HG03025 (cell line): Measurements from ENCODE around the gene CNTNAP1.
"Not testable (repeated sequence)": the region's sequence is repeated elsewhere in the genome, so short reads cannot be mapped to it uniquely, and the experiment has no call there.

Experiments
- ATAC-seq: cut with Tn5 transposase; IDR thresholded peaks from one replicate; pipeline ENCODE4 v1.9.1; 2021; ENCODE audit warnings: mild to moderate bottlenecking, moderate library complexity; ENCODE audit not compliant: unreplicated experiment, low FRiP score

CNTNAP1 gene

DNA sequence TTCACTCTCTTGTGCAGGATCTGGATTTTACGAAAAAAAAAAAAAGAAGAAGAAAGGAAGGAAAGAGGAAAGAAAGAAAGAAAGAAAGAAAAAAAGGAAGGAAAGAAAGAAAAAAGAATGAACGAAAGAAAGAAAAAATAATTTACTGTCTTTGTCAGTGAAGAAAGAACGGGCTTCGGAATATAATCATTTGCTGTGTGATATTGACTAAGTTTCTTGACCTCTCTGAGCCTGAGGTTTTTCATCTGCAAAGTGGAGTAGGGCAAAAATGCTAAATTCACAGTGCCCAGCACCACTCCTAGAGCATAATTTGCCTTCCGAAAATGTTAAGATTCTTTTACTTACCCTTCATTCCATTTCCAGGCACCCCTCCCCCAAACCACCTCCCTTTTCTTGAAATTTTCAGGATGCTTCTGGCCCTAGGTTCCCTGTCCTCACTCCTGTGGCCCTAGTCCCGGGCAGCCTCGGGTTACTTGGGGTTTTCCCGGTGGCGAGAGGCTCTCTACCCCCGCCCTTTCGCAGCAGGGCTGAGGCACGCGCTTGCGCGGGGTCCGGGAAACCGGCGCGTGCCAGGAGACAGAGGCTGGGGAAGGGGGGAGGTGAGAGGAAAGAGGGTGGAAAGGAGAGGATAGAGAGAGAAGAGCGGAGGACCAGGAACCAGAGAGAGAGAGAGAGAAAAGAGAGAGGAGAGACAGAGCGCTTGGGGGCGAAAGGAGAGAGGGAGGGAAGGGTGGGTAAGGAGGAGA lies at the start of gene CNTNAP1:
Gene CNTNAP1, plus strand, starts transcription at position 556 of the 746 bp plus-strand sequence. CDS start 299 bp downstream, outside the sequence.
- no peak for ATAC-seq

DNA sequence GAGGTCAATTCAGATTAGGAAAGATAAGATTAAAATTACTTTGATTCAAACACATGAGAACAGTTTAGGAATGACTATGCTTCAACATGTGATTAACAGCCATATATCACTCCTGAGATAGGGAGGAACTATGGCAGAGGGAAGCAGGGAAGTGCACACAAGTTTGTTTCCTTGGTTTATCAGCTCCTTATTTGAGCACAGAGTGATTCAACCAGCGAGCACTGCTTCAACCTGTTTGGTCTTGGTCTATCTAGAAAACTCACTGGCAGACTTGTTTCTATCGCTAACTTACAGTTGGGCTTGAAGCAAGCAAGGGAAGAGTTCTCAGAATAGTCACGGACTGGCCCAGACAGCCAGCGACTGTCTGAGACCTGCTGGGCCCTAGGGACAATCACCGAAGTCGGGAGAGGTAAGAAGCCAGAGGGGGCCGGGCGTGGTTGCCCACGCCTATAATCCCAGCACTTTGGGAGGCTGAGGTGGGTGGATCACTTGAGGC lies 49.3 kb upstream of the CNTNAP1 start:
- no peak for ATAC-seq

DNA sequence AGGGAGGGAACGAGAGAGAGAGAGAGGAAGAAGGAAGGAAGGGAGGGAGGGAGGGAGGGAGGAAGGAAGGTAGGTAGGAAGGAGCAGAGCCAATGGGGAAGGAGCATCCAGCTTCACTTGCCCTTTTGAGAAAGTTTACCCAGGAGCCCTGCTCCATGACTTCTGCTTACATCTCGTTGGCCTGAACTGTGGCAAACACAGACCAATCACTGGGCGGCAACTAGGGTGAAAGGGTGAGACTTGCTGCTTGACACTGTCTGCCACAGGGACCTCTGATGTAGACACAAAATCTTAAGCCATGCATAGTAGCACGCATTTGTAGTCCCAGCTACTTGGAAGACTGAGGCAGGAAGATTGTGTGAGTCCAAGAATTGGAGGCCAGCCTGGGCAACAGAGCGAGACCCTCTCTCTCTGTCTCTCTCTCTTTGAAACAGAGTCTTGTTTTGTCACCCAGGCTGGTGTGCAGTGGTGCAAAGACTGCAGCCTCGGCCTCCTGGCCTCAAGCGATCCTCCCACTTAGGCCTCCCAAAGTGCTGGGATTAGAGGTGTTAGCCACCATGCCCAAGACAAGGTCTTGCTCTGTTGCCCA lies 42.7 kb upstream of the CNTNAP1 start:
- no peak for ATAC-seq

DNA sequence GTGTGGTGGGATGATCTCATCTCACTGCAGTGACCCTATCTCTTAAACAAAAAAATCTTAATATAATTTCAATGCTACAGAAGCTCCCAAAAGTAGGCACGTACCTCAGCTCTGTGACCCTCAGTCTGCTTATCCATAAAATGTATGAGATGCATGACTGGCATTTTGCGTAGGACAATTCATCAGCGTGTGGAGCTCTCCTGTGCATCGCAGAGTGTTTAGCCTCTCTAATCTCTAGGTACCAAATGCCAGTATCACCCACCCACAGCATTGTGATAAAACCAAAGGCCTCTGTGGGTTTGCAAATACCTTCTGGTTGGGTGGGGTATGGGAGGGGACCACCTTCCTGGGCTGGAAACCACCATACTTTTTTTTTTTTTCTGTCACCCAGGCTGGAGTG lies 42.2 kb upstream of the CNTNAP1 start:
- no peak for ATAC-seq

DNA sequence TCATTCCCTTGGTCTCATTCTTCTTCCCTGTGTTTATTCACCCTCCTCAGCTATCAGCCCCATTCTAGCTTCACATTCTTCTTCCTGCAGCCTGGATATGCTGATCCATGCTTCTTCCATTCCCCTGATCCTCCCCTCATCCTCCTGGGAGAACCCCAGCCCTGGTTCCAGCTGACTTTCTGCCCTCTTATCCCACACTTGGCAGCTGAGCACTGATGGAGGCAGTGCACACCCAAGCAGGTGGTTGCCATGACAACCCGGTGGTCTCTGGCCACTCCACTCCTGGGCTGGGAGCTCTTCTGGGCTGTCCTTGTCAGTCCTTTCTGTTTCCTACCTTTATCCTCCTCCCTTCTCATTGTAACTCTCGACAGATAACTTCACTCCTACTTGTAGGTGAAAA lies 40.0 kb upstream of the CNTNAP1 start:
- ATAC-seq: no peak

DNA sequence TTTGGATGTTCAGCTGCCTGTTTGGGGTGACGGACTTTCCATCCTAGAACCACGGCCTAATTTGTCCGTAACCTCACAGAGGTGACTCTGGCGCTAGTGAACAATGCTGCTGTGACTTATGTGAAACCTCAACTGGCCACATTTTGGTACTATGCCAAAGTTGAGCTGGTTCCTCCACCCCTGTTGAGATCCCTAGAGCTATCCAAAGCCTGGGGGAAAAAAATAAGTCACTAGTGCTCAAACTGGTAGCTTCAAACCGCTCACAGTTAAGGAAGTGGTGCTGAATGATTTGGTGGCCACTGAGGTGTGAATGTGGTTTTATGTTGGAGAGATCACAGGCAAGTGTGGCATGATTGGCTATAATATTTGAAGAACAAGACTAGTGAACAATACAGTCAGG lies 34.6 kb upstream of the CNTNAP1 start:
- ATAC-seq: no peak

DNA sequence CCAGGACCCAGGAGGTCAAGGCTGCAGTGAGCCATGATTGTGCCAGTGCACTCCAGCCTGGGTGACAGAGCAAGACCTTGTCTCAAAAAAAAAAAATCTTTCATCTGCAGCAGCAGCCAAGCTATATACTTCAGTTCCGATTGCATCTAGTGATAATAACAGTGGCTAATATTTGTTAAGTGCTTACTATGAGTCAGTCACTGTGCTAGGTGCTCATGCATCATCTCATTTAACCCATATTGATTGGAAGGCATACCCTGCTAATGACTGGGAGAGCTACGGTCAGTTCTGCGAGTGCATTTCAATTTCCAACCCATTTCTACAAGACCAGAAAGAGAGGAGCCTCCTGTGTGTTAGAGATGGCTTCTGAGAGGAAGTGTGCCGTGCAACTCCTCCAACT lies 30.9 kb upstream of the CNTNAP1 start:
- no peak for ATAC-seq

DNA sequence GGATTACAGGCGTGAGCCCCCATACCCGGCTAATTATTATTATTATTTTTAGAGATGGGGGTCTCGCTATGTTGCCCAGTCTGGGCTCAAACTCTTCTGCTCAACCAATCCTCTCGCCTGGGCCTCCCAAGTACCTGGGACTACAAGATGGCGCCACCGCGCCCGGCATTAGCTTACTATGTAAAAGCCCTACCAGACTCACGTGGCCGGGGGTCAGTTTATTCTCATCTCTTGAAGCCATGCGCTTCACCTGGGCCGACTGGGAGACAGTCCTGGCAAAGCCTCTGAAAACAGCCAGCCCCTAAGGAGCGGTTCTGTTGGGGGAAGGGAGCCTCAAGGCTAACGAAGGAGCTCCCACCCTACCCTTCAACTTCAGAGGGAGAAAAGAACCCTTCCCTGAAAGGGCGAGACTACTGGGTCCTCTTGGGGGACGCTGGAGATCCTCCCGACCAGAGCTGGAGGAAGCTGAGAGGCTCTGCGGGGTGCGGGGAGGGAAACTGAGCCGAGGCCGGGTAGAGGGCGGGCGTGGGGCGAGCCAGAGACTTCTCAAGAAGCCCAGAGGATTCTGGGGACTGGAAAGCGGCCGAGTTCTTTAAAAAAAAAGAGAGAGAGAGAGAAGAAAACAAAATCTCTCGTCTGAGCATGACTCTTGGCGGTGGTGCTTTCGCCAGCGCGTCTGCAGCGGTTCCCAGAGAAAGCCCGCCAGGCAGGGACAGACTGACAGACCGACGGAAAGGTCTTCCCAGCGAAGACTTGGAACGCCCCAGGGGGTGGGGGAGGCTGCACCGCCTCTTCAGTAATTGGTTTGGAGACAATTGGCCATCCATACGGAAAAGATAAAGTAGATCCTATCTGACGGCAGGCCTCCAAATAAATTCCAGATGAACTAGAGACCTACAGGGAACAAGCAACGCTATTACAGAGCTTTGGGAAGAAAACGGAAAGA lies 28.9 kb upstream of the CNTNAP1 start:
- no peak for ATAC-seq

DNA sequence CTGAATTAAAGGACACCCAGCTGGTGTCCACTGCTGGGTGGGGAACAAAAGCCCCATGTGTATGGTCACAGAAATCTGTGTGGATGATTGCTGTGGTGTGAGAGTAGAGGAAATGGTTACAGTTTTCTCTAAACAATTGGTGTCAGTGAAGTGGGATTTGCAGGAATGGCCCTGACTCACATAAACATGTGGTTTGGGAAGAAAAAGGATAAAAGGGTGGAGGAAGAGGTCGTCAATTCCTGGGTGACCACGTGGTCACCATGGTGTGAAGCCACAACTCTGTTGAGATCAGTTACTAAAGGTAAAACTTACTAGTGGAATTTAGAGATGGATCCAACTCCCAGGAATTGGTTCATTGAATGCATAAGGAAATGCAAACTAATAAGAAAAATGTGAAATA lies 26.8 kb upstream of the CNTNAP1 start:
- no peak for ATAC-seq

DNA sequence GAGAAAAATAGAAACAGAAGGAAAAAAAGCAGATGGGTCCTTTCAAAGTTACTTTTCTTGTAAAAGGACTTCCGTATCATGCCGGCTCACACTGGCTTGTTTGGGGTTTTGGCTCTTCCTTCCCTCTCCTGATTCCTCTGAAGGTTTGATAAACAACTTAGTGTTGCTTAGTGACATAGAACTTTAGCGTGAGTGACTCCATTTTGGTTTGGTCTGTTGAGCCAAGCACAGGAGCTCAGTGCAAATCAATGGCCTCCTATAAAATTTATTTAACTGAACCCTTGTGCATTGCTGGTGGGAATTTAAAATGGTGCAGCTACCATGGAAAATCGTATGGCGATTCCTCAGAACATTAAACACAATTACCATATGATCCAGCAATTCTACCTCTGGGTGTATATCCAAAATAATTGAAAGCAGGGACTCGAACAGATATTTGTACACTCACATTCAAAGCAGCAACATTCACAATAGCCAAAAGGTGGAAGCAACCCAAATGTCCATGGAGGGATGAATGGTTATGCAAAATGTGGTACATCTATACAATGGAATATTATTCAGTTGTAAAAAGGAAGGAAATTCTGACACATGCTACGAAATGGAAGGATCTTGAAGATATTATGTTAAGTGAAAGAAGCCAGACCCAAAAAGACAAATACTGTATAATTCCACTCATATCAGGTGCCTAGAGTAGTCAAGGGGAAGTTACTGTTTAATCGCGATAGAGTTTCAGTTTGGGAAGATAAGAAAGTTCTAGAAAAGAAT lies 24.3 kb upstream of the CNTNAP1 start:
- no peak for ATAC-seq

DNA sequence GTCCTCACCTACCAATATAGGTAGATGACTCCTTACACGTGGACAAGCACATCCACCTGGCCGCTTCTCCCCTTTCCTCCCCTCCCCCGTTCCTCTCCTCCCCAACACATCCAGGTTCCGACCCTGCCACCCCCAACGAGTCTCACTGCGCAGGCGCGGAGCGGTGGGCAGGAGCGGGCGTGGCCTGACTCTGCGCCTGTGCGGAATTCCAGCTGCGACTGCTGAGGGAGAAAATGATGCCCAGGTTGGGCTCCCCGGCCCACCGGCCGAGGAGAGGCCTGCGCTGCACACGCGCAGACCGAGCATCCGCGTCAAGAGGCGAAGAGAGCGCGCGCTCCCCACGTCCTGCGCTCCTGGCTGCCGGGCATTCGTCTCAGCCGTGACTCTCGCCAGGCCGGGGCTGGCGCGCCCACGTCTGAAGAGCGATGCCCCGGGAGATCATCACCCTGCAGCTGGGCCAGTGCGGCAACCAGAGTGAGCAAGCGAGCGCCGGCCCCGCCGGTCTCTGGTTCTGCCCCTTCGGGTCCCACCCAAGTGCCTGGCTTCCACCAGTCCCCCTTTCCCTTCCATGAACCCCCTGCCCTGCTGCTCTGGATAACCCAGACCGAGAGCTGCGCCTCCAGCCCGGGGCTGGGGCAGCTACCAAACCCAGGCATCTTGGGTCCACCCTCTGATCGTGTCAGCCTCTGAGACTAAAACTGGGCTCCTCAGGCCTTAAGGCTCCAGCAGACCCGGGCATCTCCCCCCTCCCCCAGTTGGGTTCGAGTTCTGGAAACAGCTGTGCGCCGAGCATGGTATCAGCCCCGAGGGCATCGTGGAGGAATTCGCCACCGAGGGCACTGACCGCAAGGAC lies 23.0 kb upstream of the CNTNAP1 start, which contains the start of gene TUBG2:
Gene TUBG2, plus strand, starts transcription at position 206 of the 853 bp plus-strand sequence. Its CDS starts 220 bp downstream, at position 426.
- no peak for ATAC-seq

DNA sequence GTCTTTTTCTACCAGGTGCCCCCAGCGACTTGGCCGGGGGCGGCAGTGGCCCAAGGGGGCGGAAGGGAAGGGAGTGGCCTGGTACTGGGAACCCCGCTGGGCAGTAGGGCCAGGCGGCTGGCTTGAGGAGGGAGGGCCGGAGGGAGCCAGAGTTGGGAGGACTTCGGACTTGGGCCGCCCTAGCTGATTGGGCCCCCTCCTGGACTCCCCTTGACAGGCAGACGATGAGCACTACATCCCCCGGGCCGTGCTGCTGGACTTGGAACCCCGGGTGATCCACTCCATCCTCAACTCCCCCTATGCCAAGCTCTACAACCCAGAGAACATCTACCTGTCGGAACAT lies 22.4 kb upstream of the CNTNAP1 start:
- not testable (repeated sequence) for ATAC-seq

DNA sequence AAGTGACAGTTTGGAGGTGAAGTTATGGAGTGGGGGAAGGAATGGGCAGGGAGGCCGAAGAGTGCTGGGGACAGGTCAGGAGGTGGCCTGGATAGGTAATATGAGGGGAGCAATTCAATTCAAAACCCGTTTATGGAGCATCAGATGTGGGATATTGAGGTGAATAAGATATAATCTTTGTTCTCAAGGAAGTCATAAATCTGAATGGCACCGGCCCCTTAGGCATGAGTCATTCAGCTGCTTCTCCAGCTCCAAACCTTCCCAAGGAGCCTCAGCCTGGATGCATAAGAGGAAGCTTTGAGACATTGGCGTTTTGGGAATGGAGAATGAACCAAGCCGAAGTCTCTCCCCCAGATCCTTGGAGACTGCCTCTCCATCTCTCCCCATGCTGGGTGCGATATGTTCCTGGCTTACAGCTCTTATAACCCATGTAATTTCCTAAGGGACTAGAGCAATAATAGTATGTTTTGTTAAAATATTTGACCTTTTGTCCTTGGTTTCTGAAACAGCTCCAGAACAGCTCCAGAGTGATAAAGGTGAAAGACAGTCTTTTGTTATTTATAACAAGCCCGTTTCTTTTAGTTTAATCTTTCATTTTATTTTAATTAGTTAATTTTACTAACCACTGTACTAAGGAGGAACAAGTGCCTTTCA lies 21.5 kb upstream of the CNTNAP1 start:
- no peak for ATAC-seq

DNA sequence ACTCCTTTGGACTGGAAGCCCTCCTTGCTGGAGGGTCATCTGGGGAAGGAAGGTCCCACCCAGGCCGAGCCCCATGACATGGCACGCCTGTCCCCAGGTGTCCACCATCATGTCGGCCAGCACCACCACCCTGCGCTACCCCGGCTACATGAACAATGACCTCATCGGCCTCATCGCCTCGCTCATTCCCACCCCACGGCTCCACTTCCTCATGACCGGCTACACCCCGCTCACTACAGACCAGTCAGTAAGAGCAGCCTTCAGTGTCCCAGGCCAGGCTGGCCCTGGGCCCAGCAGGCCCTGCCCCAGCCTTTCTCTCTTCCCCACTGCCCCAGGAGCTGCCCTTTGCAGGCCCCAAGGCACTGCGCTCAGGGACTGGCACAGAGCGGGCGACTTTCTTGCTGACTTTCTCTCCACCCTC lies 16.7 kb upstream of the CNTNAP1 start:
- ATAC-seq: no peak

DNA sequence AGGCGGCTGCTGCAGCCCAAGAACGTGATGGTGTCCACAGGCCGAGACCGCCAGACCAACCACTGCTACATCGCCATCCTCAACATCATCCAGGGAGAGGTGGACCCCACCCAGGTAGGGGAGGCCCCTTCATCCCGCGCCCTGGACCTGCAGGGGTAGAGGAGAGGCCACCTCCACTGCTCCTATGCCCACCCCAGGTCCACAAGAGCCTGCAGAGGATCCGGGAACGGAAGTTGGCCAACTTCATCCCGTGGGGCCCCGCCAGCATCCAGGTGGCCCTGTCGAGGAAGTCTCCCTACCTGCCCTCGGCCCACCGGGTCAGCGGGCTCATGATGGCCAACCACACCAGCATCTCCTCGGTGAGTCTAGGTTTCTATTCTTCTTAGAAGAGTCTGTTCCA lies 16.2 kb upstream of the CNTNAP1 start:
- not testable (repeated sequence) for ATAC-seq

DNA sequence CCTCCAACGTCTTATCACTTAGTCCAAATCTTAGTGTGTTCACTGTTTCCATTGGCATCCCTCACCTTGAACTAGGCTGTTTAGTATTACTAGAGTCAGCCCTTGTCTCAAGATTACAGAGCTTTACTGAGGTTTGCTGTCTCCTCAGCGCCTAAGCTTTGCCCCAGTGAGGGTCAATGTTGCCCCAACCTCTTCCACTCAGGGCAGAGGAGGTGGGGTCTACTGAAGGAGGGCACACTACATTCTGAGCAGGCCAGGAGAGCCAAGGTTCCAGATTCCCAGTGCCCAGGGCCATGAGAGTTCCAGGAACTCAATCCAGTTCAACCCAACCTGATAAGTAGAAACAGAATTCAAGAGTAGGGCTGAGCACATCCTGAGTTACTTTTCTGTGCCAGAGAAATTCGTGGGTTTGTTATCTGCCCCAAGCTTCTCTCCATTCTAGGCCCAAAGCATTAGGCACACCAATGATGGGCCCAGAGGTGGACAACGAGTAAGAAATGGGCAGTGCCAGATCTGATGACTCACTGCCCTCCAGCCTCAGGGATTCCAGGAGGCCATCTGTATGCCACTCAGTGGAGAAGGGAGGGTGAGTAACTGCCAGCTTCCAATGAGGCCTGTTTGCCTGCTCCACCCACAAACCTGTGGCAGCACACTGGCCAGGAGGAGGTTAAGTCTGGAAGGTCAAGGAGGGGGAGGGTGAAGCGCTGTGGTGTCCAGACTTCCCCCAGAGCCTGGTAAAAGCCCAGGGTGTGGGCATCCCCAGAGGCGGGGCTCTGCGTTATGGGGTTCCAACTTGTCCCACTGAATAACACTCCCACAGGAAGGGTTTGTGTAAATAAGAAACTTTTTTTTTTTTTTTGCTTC lies 15.0 kb upstream of the CNTNAP1 start:
- ATAC-seq: no peak

DNA sequence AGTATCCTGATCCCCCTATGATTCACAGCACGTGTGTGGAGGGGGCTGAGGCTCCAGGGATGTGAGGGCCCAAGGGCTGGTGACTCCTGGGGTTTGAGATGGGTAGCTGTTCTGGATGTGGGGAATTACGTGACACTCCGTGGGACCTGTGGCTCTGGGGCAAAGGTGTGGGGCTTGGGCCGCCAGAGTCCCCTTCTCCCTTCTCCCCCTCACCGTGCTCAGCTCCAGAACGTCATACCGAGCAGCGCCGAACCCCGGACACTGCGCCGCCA lies 12.7 kb upstream of the CNTNAP1 start:
- no peak for ATAC-seq
